B cell (primary cell): ENCODE measurements around the gene ITLN1. TPM values are rescaled to one million over a fixed set of nuclear protein-coding genes. Genes with fewer than 3 reads are reported as not detected.

ENCODE experiments used
- ATAC-seq: fragments of 200-7000 bp; cut with Tn5 transposase; one replicate; pipeline ENCODE4 v1.10.0; 2021; ENCODE audit warnings: low read depth, mild to moderate bottlenecking, moderate number of reproducible peaks, moderate library complexity
- CTCF ChIA-PET: fragments of 350-600 bp; sonication (Branson Sonifier 250); formaldehyde crosslinking; loops from one replicate; lab custom pipeline; 2021; ENCODE audit warnings: antibody characterized with exemption, inconsistent platforms; lab: Charles Lee
- POLR2A ChIA-PET: fragments of 350-600 bp; sonication (Branson Sonifier 250); formaldehyde crosslinking; loops from one replicate; lab custom pipeline; 2021; ENCODE audit warnings: antibody characterized with exemption; lab: Charles Lee
- DNase-seq: peaks from one replicate; pipeline ENCODE4 v3.0.0; 2013
- H2AFZ ChIP-seq: 2 replicates; pipeline ENCODE4 v1.6.1; 2012; ENCODE audit warnings: mild to moderate bottlenecking, low read depth, low read length; ENCODE audit not compliant: insufficient read depth, poor library complexity, severe bottlenecking
- H3K27ac ChIP-seq, 2 donors: 1 replicate in 1 of 2; 2 replicates in 1 of 2; pipeline ENCODE4 v1.5.1; 2012 to 2013; ENCODE audit warnings: low read length in 2 of 2, mild to moderate bottlenecking in 2 of 2, moderate library complexity in 1 of 2
- H3K27me3 ChIP-seq, 4 experiments: fragments of 200-600 bp in 1 of 4; sonication (generic) in 1 of 4; replicated peaks in 1 of 4; 1 replicate in 2 of 4; 2 replicates in 2 of 4; pipeline versions ENCODE4 v1.6.1 to v1.7.0; 2013 to 2016; ENCODE audit warnings: low read length in 3 of 4, mild to moderate bottlenecking in 2 of 4, mixed read lengths in 1 of 4, moderate library complexity in 1 of 4; ENCODE audit not compliant: insufficient read depth in 4 of 4, control insufficient read depth in 3 of 4; ENCODE audit errors: control extremely low read depth in 1 of 4
- H3K36me3 ChIP-seq, 2 experiments: replicated peaks in 1 of 2; 1 replicate in 1 of 2; 2 replicates in 1 of 2; pipeline versions ENCODE4 v1.6.1 to v1.7.1; 2013; ENCODE audit warnings: low read length in 1 of 2; ENCODE audit not compliant: insufficient read depth in 2 of 2, control insufficient read depth in 1 of 2; ENCODE audit errors: control extremely low read depth in 1 of 2, extremely low read depth in 1 of 2
- H3K4me1 ChIP-seq, 2 donors: fragments of 200-600 bp in 1 of 2; sonication (generic) in 1 of 2; 1 replicate in 1 of 2; 2 replicates in 1 of 2; pipeline versions ENCODE4 v1.5.1 to v1.6.1; 2013 to 2017; ENCODE audit warnings: low read length in 2 of 2; ENCODE audit not compliant: control insufficient read depth in 2 of 2, insufficient read depth in 2 of 2
- H3K4me2 ChIP-seq: replicated peaks from 2 replicates; pipeline ENCODE3; 2012; ENCODE audit warnings: mild to moderate bottlenecking, low read depth, low read length; ENCODE audit not compliant: poor library complexity, severe bottlenecking
- H3K4me3 ChIP-seq, 5 experiments: fragments of 200-600 bp in 1 of 5; sonication (generic) in 1 of 5; 1 replicate in 3 of 5; 2 replicates in 2 of 5; pipeline versions ENCODE4 v1.5.1 to v1.7.0; 2011 to 2016; ENCODE audit warnings: low read length in 4 of 5, mild to moderate bottlenecking in 4 of 5, low read depth in 2 of 5, control low read depth in 1 of 5, moderate library complexity in 1 of 5; ENCODE audit not compliant: insufficient read depth in 1 of 5; ENCODE audit errors: control extremely low read depth in 1 of 5, extremely low read depth in 1 of 5
- H3K79me2 ChIP-seq: fragments of 200-600 bp; sonication (generic); one replicate; pipeline ENCODE4 v1.6.0; 2016; ENCODE audit warnings: low read length; ENCODE audit not compliant: control insufficient read depth, insufficient read depth
- H3K9ac ChIP-seq: fragments of 200-600 bp; sonication (generic); 2 replicates; pipeline ENCODE4 v1.6.1; 2017; ENCODE audit warnings: mild to moderate bottlenecking, low read length, moderate library complexity
- H3K9me3 ChIP-seq, 3 donors: one replicate each; pipeline versions ENCODE4 v1.6.1 to v1.7.1; 2013; ENCODE audit warnings: low read length in 2 of 3; ENCODE audit not compliant: control insufficient read depth in 2 of 3, insufficient read depth in 1 of 3; ENCODE audit errors: control extremely low read depth in 1 of 3
- H4K20me1 ChIP-seq: 2 replicates; pipeline ENCODE4 v1.6.0; 2012; ENCODE audit warnings: mild to moderate bottlenecking, low read length; ENCODE audit not compliant: insufficient read depth, control insufficient read depth, poor library complexity, severe bottlenecking
- H3K27ac Mint-ChIP-seq: one replicate; pipeline ENCODE4 v1.8.0; 2021; ENCODE audit warnings: mixed read lengths
- H3K27me3 Mint-ChIP-seq: one replicate; pipeline ENCODE4 v1.8.0; 2021; ENCODE audit warnings: mixed read lengths
- H3K4me1 Mint-ChIP-seq: one replicate; pipeline ENCODE4 v1.8.0; 2021; ENCODE audit warnings: mixed read lengths
- H3K4me3 Mint-ChIP-seq: one replicate; pipeline ENCODE4 v1.8.0; 2021; ENCODE audit warnings: mixed read lengths
- H3K9me3 Mint-ChIP-seq: one replicate; pipeline ENCODE4 v1.8.0; 2022; ENCODE audit warnings: mixed read lengths; ENCODE audit not compliant: insufficient read depth
- CTCF ChIP-seq: fragments of 200-600 bp; IDR thresholded peaks from one replicate; pipeline ENCODE4 v1.8.0; 2022; ENCODE audit warnings: antibody characterized with exemption, mild to moderate bottlenecking
- EZH2 ChIP-seq: IDR thresholded peaks from 2 replicates; pipeline ENCODE4 v1.6.1; 2012; ENCODE audit warnings: borderline replicate concordance, low read depth, mild to moderate bottlenecking, moderate library complexity, low read length; ENCODE audit not compliant: insufficient read depth, poor library complexity, severe bottlenecking
- WGBS: methylation state at CpG from one replicate; pipeline ENCODE4 v1.1.5; 2013; ENCODE audit warnings: missing lambda C conversion rate; ENCODE audit not compliant: insufficient coverage; 5-methylcytosine and 5-hydroxymethylcytosine counted together
- intact Hi-C: fragments of 100-400 bp; cut with micrococcal nuclease; formaldehyde crosslinking; loops from one replicate; pipeline ENCODE4 v1.10.0; 2022
- polyA plus RNA-seq: library from polyadenylated mRNA; depleted of rRNA; stranded (reverse); fragments of >200 nt; gene quantifications from 2 replicates; pipeline ENCODE4 v1.2.3, GENCODE V29; 2012
- total RNA-seq, 2 donors: library from RNA; stranded (reverse); fragments of 120-200 nt in 1 of 2; gene quantifications; 1 replicate in 1 of 2; 2 replicates in 1 of 2; pipeline versions ENCODE4 v1.2.3 to v1.2.4, GENCODE V29; 2013 to 2022

Gene ITLN1
- total and polyA plus RNA-seq, 2 donors (not counting 1 experiment from before 2014, with no cell fraction given): not detected

- no peak overlapping the region for H3K4me2 ChIP-seq
- Mint-ChIP-seq H3K4me1 (peaks cover 21% of the 10 kb centered on the region), H3K4me3 (no peak overlapping the region), H3K9me3 (no peaks in the 10 kb centered on the region), H3K27ac (no peak overlapping the region), H3K27me3 (peaks cover 14% of the 10 kb centered on the region)
- ATAC-seq (no peak), DNase-seq (no peak)
- no peaks in the 10 kb centered on the region for H3K36me3 ChIP-seq
- no peak overlapping the region for H2AFZ ChIP-seq
- H3K4me1 ChIP-seq: peaks cover 15 to 23% of the 10 kb centered on the region in 2 donors
- H3K9me3 ChIP-seq: no peaks in the 10 kb centered on the region
- POLR2A ChIA-PET: no interaction called here
- H4K20me1 ChIP-seq: no peaks in the 10 kb centered on the region
- no peak overlapping the region for H3K27ac ChIP-seq
- H3K79me2 ChIP-seq: no peaks in the 10 kb centered on the region
- H3K27me3 ChIP-seq: no peaks in the 10 kb centered on the region
- CTCF ChIA-PET: no interaction called here
- TF ChIP-seq EZH2 (no peak), CTCF (no peak)
- WGBS: 59% methylated on average over 3 of the region's 5 CpGs
- intact Hi-C loops: no loop called here
- no peak overlapping the region for H3K4me3 ChIP-seq
- no peak overlapping the region for H3K9ac ChIP-seq
Measured at GRCh38 chr1:160860840-160861505, 24.0 kb downstream of the ITLN1 start.

GRCh38 chr1:160859166-160859565 is 25.8 kb downstream of the ITLN1 start:
- Histone ChIP-seq H2AFZ (no peak overlapping the region), H3K27ac (no peak overlapping the region), H4K20me1 (no peaks in the 10 kb centered on the region), H3K9ac (no peak overlapping the region), H3K27me3 (peaks cover 0 to 5% (median 0%) of the 10 kb centered on the region in 4 experiments), H3K79me2 (no peaks in the 10 kb centered on the region), H3K4me1 (peaks cover 15 to 23% of the 10 kb centered on the region in 2 donors), H3K4me3 (no peak overlapping the region), H3K4me2 (no peak overlapping the region), H3K9me3 (no peaks in the 10 kb centered on the region), H3K36me3 (no peaks in the 10 kb centered on the region)
- Mint-ChIP-seq H3K27me3 (peaks cover 14% of the 10 kb centered on the region), H3K4me3 (no peak overlapping the region), H3K27ac (no peak overlapping the region), H3K4me1 (peaks cover 21% of the 10 kb centered on the region), H3K9me3 (no peaks in the 10 kb centered on the region)
- no peak for TF ChIP-seq EZH2
- no peak for TF ChIP-seq CTCF
- 97% methylated on average over 3 of the region's 5 CpGs for WGBS
- DNase-seq (no peak), ATAC-seq (no peak)
- CTCF ChIA-PET: interaction anchor here (1.2 kb wide), 1 partner anchor 29 kb away, joined by 3 read pairs; no protein-coding TSS in a partner anchor
- POLR2A ChIA-PET: no interaction called here
- intact Hi-C loops: no loop called here
